WTC11 (cell line): ENCODE results near the gene STK17A. TPM values are rescaled to one million over a fixed set of nuclear protein-coding genes. Genes with fewer than 3 reads are reported as not detected.

Experiments used
- ATAC-seq: fragments of 200-7000 bp; cut with Tn5 transposase; 2 replicates; pipeline ENCODE4 v1.10.0; 2021; ENCODE audit warnings: mild to moderate bottlenecking, moderate library complexity
- CTCF ChIA-PET: fragments of 300-600 bp; sonication (Branson Sonifier 250); formaldehyde crosslinking; loops from one replicate; lab custom pipeline; 2021; ENCODE audit warnings: antibody characterized with exemption; lab: Charles Lee
- POLR2A ChIA-PET: fragments of 350-600 bp; sonication (Branson Sonifier 250); formaldehyde crosslinking; loops from one replicate; lab custom pipeline; 2021; ENCODE audit warnings: antibody characterized with exemption; lab: Charles Lee
- DNase-seq: peaks from one replicate; pipeline ENCODE4 v3.0.0; 2021; ENCODE audit warnings: low spot score
- H3K27ac Mint-ChIP-seq: 2 replicates; pipeline ENCODE4 v1.8.0; 2021; ENCODE audit warnings: mixed read lengths
- H3K27me3 Mint-ChIP-seq: 2 replicates; pipeline ENCODE4 v1.8.0; 2021; ENCODE audit warnings: low read depth, mild to moderate bottlenecking, moderate library complexity, mixed read lengths
- H3K36me3 Mint-ChIP-seq: 2 replicates; pipeline ENCODE4 v1.8.0; 2021; ENCODE audit warnings: mixed read lengths
- H3K4me1 Mint-ChIP-seq: 2 replicates; pipeline ENCODE4 v1.8.0; 2022; ENCODE audit warnings: mixed read lengths
- H3K4me3 Mint-ChIP-seq: 2 replicates; pipeline ENCODE4 v1.8.0; 2021; ENCODE audit warnings: mild to moderate bottlenecking, moderate library complexity, mixed read lengths
- H3K9me3 Mint-ChIP-seq: 2 replicates; pipeline ENCODE4 v1.8.0; 2021; ENCODE audit warnings: mixed read lengths
- CTCF ChIP-seq: fragments of 200-600 bp; IDR thresholded peaks from 2 replicates; pipeline ENCODE4 v1.8.0; 2022; ENCODE audit warnings: antibody characterized with exemption
- E2F5 ChIP-seq: sonication (generic); formaldehyde crosslinking; IDR thresholded peaks from 2 replicates; pipeline ENCODE4 v1.8.1; 2022; ENCODE audit warnings: mild to moderate bottlenecking, moderate library complexity, missing genetic modification reagents
- ELF4 ChIP-seq: sonication (generic); formaldehyde crosslinking; IDR thresholded peaks from 2 replicates; pipeline ENCODE4 v1.8.1; 2022; ENCODE audit warnings: low read depth, mild to moderate bottlenecking, moderate library complexity, missing genetic modification reagents
- FOXK1 ChIP-seq: sonication (generic); formaldehyde crosslinking; IDR thresholded peaks from 2 replicates; pipeline ENCODE4 v1.8.0; 2022; ENCODE audit warnings: mild to moderate bottlenecking, moderate library complexity, missing genetic modification reagents
- FOXP1 ChIP-seq: sonication (generic); formaldehyde crosslinking; IDR thresholded peaks from 2 replicates; pipeline ENCODE4 v1.8.0; 2022; ENCODE audit warnings: missing genetic modification reagents, mild to moderate bottlenecking, moderate library complexity, borderline replicate concordance
- IRF2 ChIP-seq: sonication (generic); formaldehyde crosslinking; IDR thresholded peaks from 2 replicates; pipeline ENCODE4 v1.8.0; 2022; ENCODE audit warnings: low read depth, missing genetic modification reagents, borderline replicate concordance
- MAX ChIP-seq: sonication (generic); formaldehyde crosslinking; IDR thresholded peaks from 2 replicates; pipeline ENCODE4 v1.8.0; 2022; ENCODE audit warnings: mild to moderate bottlenecking, missing genetic modification reagents
- MLX ChIP-seq: sonication (generic); formaldehyde crosslinking; IDR thresholded peaks from 2 replicates; pipeline ENCODE4 v1.8.1; 2023; ENCODE audit warnings: mild to moderate bottlenecking, missing genetic modification reagents, moderate library complexity
- OVOL2 ChIP-seq: fragments of 250-450 bp; sonication (Bioruptor Pico); IDR thresholded peaks from 2 replicates; pipeline ENCODE4 v1.9.0; 2021; ENCODE audit warnings: mild to moderate bottlenecking, borderline replicate concordance
- SMAD3 ChIP-seq: sonication (generic); formaldehyde crosslinking; IDR thresholded peaks from 2 replicates; pipeline ENCODE4 v1.8.0; 2022; ENCODE audit warnings: missing genetic modification reagents, mild to moderate bottlenecking, borderline replicate concordance
- SOX15 ChIP-seq: fragments of 250-450 bp; sonication (Bioruptor Pico); IDR thresholded peaks from 2 replicates; pipeline ENCODE4 v1.9.0; 2021; ENCODE audit warnings: mild to moderate bottlenecking
- USF1 ChIP-seq: sonication (generic); formaldehyde crosslinking; IDR thresholded peaks from 2 replicates; pipeline ENCODE4 v1.8.0; 2022; ENCODE audit warnings: mild to moderate bottlenecking, missing genetic modification reagents
- ZBTB43 ChIP-seq: sonication (generic); formaldehyde crosslinking; IDR thresholded peaks from 2 replicates; pipeline ENCODE4 v1.8.1; 2023; ENCODE audit warnings: mild to moderate bottlenecking, missing genetic modification reagents
- ZNF263 ChIP-seq: sonication (generic); formaldehyde crosslinking; IDR thresholded peaks from 2 replicates; pipeline ENCODE4 v1.8.1; 2022; ENCODE audit warnings: low read depth, mild to moderate bottlenecking, moderate library complexity, missing genetic modification reagents
- ZNF281 ChIP-seq: sonication (generic); formaldehyde crosslinking; IDR thresholded peaks from 2 replicates; pipeline ENCODE4 v1.8.0; 2023; ENCODE audit warnings: mild to moderate bottlenecking, missing genetic modification reagents
- ZNF317 ChIP-seq: sonication (generic); formaldehyde crosslinking; IDR thresholded peaks from 2 replicates; pipeline ENCODE4 v1.8.1; 2023; ENCODE audit warnings: low read depth, mild to moderate bottlenecking, moderate library complexity, missing genetic modification reagents, borderline replicate concordance
- ZNF396 ChIP-seq: fragments of 250-450 bp; sonication (Bioruptor Pico); IDR thresholded peaks from 2 replicates; pipeline ENCODE4 v1.8.0; 2021; ENCODE audit warnings: mild to moderate bottlenecking, moderate library complexity, borderline replicate concordance
- ZNF425 ChIP-seq: fragments of 250-450 bp; sonication (Bioruptor Pico); conservative IDR thresholded peaks from 2 replicates; pipeline ENCODE4 v1.9.0; 2021; ENCODE audit warnings: mild to moderate bottlenecking
- ZNF671 ChIP-seq: fragments of 250-450 bp; sonication (Bioruptor Pico); IDR thresholded peaks from 2 replicates; pipeline ENCODE4 v1.8.0; 2021; ENCODE audit warnings: mild to moderate bottlenecking
- ZSCAN18 ChIP-seq: fragments of 250-450 bp; sonication (Bioruptor Pico); IDR thresholded peaks from 2 replicates; pipeline ENCODE4 v2.1.2; 2022; ENCODE audit warnings: mild to moderate bottlenecking, moderate library complexity
- total RNA-seq: library from RNA; stranded (reverse); gene quantifications from 3 replicates; pipeline ENCODE4 v1.2.3, GENCODE V29; 2021

STK17A gene
- total RNA-seq, 1 experiment from 2014 or later, result 17.6 TPM

GRCh38 chr7:43655584-43655983 lies 72.7 kb downstream of the STK17A start:
- no peak overlapping the region for H3K4me3 Mint-ChIP-seq
- H3K9me3 Mint-ChIP-seq, result no peaks in the 10 kb centered on the region
- peaks cover 68% of the 10 kb centered on the region for H3K4me1 Mint-ChIP-seq
- DNase-seq (no peak), ATAC-seq (no peak)
- H3K27me3 Mint-ChIP-seq, result no peaks in the 10 kb centered on the region
- POLR2A ChIA-PET, result no interaction called here
- H3K27ac Mint-ChIP-seq, result no peak overlapping the region
- CTCF ChIA-PET, result interaction anchor here (1.4 kb wide), 1 partner anchor 73 kb away, joined by 4 read pairs; the partner anchor contains the start of gene STK17A
- TF ChIP-seq ZNF317 (CRISPR knock-in tag) (no peak), ZNF263 (no peak), E2F5 (CRISPR knock-in tag) (no peak), ZBTB43 (CRISPR knock-in tag) (no peak), ELF4 (CRISPR knock-in tag) (no peak), SMAD3 (CRISPR knock-in tag) (no peak), IRF2 (no peak), CTCF (no peak), MAX (CRISPR knock-in tag) (no peak), ZNF281 (no peak), USF1 (CRISPR knock-in tag) (no peak), MLX (no peak), FOXP1 (CRISPR knock-in tag) (no peak), FOXK1 (CRISPR knock-in tag) (no peak)
- H3K36me3 Mint-ChIP-seq, result peaks cover 10% of the 10 kb centered on the region

- ChIA-PET CTCF (no interaction called here), POLR2A (no interaction called here)
- no peak for DNase-seq
- H3K9me3 Mint-ChIP-seq, result no peaks in the 10 kb centered on the region
- H3K27me3 Mint-ChIP-seq, result no peaks in the 10 kb centered on the region
- H3K4me1 Mint-ChIP-seq, result peaks cover 61% of the 10 kb centered on the region
- H3K36me3 Mint-ChIP-seq, result peaks cover 15% of the 10 kb centered on the region
- TF ChIP-seq OVOL2 (no peak), ZSCAN18 (CRISPR knock-in tag) (no peak), ZNF263 (no peak), ZNF671 (CRISPR knock-in tag) (no peak), SOX15 (no peak), ZNF396 (CRISPR knock-in tag) (no peak), ZNF425 (CRISPR knock-in tag) (no peak)
- no peak for ATAC-seq
- no peak overlapping the region for H3K4me3 Mint-ChIP-seq
- H3K27ac Mint-ChIP-seq, result no peak overlapping the region
Measured at GRCh38 chr7:43656997-43657396, 74.1 kb downstream of the STK17A start.
